Measurements from ENCODE around the gene EFHB.
A peak's percentile ranks its signal among the peaks of the same experiment; 100 is the strongest.

Gene EFHB

GRCh38 chr3:19937459-19938294 lies 3.7 kb upstream of the EFHB start:
- Histone ChIP-seq H3K9me3 (ENCODE audit: insufficient read depth, low read length, severe bottlenecking) (no peaks in the 10 kb centered on the region), H4K20me1 (ENCODE audit: insufficient read depth, low read length) (no peaks in the 10 kb centered on the region), H3K27ac (ENCODE audit: low read length) (no peak overlapping the region), H3K4me1 (ENCODE audit: insufficient read depth, low read length) (no peaks in the 10 kb centered on the region), H3K9ac (ENCODE audit: low read depth, low read length) (no peak overlapping the region), H3K36me3 (ENCODE audit: insufficient read depth, low read length) (no peaks in the 10 kb centered on the region), H3K27me3 (ENCODE audit: insufficient read depth, low read length, poor library complexity) (no peaks in the 10 kb centered on the region), H3K79me2 (ENCODE audit: insufficient read depth, low read length) (no peaks in the 10 kb centered on the region), H3K4me2 (ENCODE audit: insufficient read depth, low read length) (no peak overlapping the region), H3K4me3 (ENCODE audit: low read depth in 1 of 2, low read length in 2 of 2) (no peak overlapping the region), H2AFZ (ENCODE audit: low read depth, low read length) (no peak overlapping the region)
- DNase-seq (no peak), ATAC-seq (ENCODE audit: insufficient read depth, low read depth) (0 out of 3 replicates have a peak, but pooled peaks have one; percentile 22)
- TF ChIP-seq CTCF (IDR thresholded peaks at IDR 0.05; ENCODE audit: borderline replicate concordance, extremely low read depth, low read length, poor library complexity, severe bottlenecking) (no peak), EZH2 (IDR thresholded peaks at IDR 0.05; ENCODE audit: borderline replicate concordance, low read depth, low read length, severe bottlenecking) (no peak)

- H3K4me3 ChIP-seq (ENCODE audit: low read depth in 1 of 2, low read length in 2 of 2), result no peak overlapping the region
- H3K27ac ChIP-seq (ENCODE audit: low read length), result no peak overlapping the region
- H3K9me3 ChIP-seq (ENCODE audit: insufficient read depth, low read length, severe bottlenecking), result no peaks in the 10 kb centered on the region
- H3K27me3 ChIP-seq (ENCODE audit: insufficient read depth, low read length, poor library complexity), result no peaks in the 10 kb centered on the region
- ATAC-seq (ENCODE audit: insufficient read depth, low read depth) (no peak), DNase-seq (no peak)
- no peak overlapping the region for H3K4me2 ChIP-seq (ENCODE audit: insufficient read depth, low read length)
- no peaks in the 10 kb centered on the region for H3K79me2 ChIP-seq (ENCODE audit: insufficient read depth, low read length)
- no peaks in the 10 kb centered on the region for H3K4me1 ChIP-seq (ENCODE audit: insufficient read depth, low read length)
- no peak overlapping the region for H3K9ac ChIP-seq (ENCODE audit: low read depth, low read length)
- no peak overlapping the region for H2AFZ ChIP-seq (ENCODE audit: low read depth, low read length)
- no peaks in the 10 kb centered on the region for H4K20me1 ChIP-seq (ENCODE audit: insufficient read depth, low read length)
- H3K36me3 ChIP-seq (ENCODE audit: insufficient read depth, low read length), result no peaks in the 10 kb centered on the region
- no peak for TF ChIP-seq CTCF (IDR thresholded peaks at IDR 0.05; ENCODE audit: borderline replicate concordance, extremely low read depth, low read length, poor library complexity, severe bottlenecking)
- TF ChIP-seq EZH2 (IDR thresholded peaks at IDR 0.05; ENCODE audit: borderline replicate concordance, low read depth, low read length, severe bottlenecking), result no peak
Observed at GRCh38 chr3:19932422-19932821, 1.6 kb downstream of the EFHB start.

- H3K4me2 ChIP-seq (ENCODE audit: insufficient read depth, low read length), result no peak overlapping the region
- no peak overlapping the region for H3K9ac ChIP-seq (ENCODE audit: low read depth, low read length)
- no peaks in the 10 kb centered on the region for H4K20me1 ChIP-seq (ENCODE audit: insufficient read depth, low read length)
- no peak for ATAC-seq (ENCODE audit: insufficient read depth, low read depth)
- no peaks in the 10 kb centered on the region for H3K9me3 ChIP-seq (ENCODE audit: insufficient read depth, low read length, severe bottlenecking)
- no peak for DNase-seq
- TF ChIP-seq CTCF (IDR thresholded peaks at IDR 0.05; ENCODE audit: borderline replicate concordance, extremely low read depth, low read length, poor library complexity, severe bottlenecking), result no peak
- TF ChIP-seq EZH2 (IDR thresholded peaks at IDR 0.05; ENCODE audit: borderline replicate concordance, low read depth, low read length, severe bottlenecking), result no peak
- no peaks in the 10 kb centered on the region for H3K4me1 ChIP-seq (ENCODE audit: insufficient read depth, low read length)
- no peak overlapping the region for H3K27ac ChIP-seq (ENCODE audit: low read length)
- no peak overlapping the region for H2AFZ ChIP-seq (ENCODE audit: low read depth, low read length)
- no peaks in the 10 kb centered on the region for H3K79me2 ChIP-seq (ENCODE audit: insufficient read depth, low read length)
- H3K36me3 ChIP-seq (ENCODE audit: insufficient read depth, low read length), result no peaks in the 10 kb centered on the region
- H3K4me3 ChIP-seq (ENCODE audit: low read depth in 1 of 2, low read length in 2 of 2), result no peak overlapping the region
- no peaks in the 10 kb centered on the region for H3K27me3 ChIP-seq (ENCODE audit: insufficient read depth, low read length, poor library complexity)
Observed at GRCh38 chr3:19931767-19932188, 2.2 kb downstream of the EFHB start.
